SKM-1 (cell line): ENCODE results near the gene PINK1.
"Not testable (repeated sequence)": the region's sequence is repeated elsewhere in the genome, so short reads cannot be mapped to it uniquely, and the experiment has no call there.

ENCODE experiments used
- DNase-seq: peaks from one replicate; lab custom pipeline; 2025; ENCODE audit not compliant: unreplicated experiment; lab: John Stamatoyannopoulos, UW

The PINK1 gene

GRCh38 chr1:20633190-20634064, at the start of gene PINK1:
TSS of gene PINK1 (plus strand) at chr1:20633458. CDS start at chr1:20633549, 91 bp downstream.
- DNase-seq, result peak; percentile 40

DNA sequence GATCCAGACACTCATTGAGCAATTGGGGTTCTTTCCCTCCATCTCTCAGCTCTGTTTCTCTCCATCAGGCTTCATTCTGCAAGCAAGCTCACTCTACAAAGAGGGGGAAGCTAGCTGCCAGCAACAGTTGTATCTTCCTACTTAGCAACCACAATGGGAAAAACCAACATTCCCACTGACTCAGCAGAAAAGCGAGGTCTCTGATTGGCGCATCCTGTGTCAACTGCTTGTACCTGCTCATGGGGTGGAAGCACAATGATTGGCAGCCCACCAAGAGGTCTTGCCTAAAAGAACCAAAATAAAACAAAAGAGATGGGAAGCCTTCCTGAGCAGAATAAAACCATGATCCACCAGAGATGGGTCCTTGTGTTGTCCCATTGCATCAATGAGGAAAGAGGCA, 48.4 kb upstream of the PINK1 start:
- DNase-seq, result no peak

DNA sequence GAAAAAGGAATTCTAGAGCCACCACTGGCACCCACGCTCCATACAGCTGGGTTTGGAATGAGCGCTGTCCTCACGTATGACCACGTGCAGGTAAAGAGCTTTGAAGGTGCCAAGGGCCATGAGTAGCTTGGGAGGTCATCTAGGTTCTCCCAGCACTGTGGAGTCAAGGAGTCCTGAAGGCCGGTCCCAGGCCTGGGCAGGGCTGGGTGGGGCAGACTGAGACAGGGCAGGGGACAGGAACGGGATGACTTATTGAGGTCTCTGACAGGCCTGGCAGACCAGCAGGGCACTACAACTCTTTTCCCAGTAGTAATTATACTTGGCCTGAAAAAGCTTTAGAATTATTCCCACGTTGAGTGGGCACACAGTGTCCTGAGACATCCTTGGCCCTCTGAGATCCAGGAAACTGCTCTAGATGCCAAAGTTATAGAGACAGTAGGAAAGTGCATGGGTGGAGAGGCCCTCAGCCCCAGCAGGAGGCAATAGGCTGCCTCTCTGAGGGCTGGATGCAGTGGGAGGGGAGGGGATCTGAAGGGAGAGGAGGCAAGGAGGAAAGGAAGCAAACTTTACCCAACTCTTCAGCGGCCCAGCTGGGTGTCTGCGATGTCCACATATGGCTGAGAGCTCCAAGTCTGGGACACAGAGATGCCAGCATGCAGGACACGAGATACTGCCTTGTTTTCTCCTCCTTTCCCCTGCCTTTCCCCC, 46.2 kb upstream of the PINK1 start:
- DNase-seq, result no peak

DNA sequence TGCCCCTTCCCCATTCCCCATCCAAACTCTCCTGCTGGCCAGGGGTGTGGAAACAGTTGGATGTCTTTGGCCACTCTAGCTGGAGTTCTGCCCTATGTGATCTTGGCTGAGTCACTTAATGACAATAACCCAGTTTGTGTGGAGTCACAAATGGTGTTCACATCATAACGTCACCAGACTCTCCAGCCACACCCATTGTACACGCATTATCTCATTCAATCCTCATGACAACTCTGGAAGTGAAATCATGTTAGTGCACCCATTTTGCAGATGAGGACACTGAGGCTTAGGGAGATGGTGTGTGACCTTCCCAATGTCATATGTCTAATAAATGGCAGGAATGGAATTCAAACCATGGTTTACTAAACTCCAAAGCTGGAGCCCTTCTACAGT, 45.6 kb upstream of the PINK1 start:
- no peak for DNase-seq

DNA sequence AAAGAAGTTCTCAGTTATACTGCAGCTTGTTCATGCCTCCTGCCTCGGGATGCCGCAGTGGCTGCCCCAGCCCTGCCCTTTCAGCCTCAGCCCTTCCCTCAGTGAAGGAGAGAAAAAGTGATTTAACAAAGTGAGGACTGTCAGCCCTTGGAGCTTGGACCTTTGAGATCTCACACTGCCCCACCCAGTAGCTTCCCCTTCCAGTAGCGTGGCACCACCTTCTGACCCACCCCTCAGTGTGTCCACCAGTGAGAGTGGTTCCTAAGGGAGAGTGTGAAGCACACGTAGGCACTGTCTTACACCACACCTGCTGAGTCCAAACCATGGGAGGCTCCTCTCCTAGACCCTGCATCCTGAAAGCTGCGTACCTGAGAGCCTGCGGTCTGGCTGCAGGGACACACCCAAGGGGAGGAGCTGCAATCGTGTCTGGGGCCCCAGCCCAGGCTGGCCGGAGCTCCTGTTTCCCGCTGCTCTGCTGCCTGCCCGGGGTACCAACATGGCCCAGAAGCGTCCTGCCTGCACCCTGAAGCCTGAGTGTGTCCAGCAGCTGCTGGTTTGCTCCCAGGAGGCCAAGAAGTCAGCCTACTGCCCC, 44.5 kb upstream of the PINK1 start, which contains the start of gene CDA:
Gene CDA, plus strand, starts transcription at position 464 of the 592 bp plus-strand sequence. Its CDS starts 33 bp downstream, at position 497.
- DNase-seq, result no peak

DNA sequence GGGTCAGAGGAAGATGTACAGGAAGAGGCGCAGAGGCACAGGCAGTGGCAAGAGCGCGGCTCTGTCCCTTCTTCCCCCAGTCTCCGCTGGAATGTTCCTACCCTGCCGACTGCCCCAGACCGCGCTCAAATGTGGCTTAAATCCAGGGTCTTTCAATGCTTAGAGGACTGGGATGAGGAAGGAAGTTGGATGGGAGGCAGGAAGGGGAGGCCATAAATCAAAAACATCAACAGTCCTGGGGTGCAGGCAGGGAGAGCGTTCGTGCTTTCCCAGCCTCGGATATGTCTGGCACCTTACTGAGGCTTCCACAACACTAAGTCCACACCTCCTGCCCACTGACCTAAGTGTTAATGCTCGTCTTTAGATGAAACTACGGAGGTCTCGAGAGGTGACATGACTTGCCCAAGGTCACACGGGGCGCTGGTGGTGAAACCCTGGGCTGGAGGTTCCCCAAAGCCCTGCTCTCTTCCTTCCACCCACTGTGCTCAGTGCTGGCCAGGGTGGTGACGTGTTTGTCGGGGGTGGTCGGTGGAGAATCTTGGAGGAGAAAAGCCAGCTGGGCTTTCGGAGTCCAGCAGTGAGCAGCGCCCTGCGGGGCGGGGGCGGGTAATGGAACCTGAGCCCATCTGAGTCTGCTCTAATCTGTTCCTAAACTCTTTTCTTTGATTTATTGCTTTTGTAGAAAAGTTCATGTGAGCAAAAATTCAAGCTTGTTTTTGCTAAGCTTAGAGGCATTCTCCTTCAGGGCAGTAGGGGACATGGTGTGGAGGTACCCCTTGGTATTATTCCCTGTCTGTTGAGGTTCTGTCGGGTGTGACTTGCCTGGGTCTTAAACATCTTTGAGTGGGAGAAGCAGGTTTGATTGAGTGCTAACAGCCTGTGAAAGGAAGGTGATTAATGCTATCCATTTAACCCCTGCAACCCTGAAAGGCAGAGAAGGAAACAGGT, 43.7 kb upstream of the PINK1 start:
- peak; percentile 38 for DNase-seq

DNA sequence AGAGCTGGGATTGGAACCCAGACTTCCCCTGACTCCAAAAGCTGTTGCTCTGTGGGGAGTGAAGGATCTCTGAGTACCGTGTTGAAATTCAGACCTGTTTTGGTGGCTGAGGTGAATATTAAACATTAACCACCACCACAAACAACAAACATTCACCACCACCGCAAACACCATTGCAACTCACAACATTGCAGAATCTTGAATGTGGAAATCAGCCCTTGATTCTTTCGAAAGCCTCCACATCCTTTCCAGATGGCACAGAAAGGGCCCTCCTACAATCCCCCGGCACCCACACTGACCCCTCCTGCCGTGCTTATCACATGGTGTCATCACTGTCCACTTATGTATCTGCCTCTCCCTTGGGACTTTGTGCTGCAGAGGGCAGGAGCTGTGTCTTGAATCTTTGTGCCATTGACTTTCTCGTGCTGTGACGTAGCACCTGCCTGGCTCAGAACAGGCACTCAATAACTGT, 42.9 kb upstream of the PINK1 start:
- DNase-seq, result peak; percentile 78

- no peak for DNase-seq
These were observed 39.5 kb upstream of the PINK1 start for GRCh38 chr1:20593756-20594155.

- no peak for DNase-seq
These were observed 38.5 kb upstream of the PINK1 start for GRCh38 chr1:20594746-20595145.

DNA sequence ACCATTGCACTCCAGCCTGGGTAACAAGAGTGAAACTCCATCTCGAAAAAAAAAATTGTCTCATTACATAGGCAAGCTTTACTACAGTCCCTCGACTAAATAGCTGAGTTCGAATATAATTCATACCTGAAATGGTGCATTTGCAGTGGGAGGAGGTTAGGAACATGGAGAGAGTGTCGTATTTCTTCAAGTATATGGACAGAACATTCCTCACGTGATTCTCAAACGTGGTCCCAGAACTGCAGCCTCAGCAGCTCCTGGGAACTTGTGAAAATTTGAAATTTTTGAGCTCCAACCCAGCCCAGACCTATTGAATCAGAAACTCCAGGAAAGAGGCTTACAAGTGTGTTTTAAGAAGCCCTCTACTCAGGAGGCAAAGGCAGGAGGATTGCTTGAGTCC, 37.2 kb upstream of the PINK1 start:
- no peak for DNase-seq

- DNase-seq, result no peak
These were observed 35.6 kb upstream of the PINK1 start for GRCh38 chr1:20597650-20598049.

- DNase-seq, result no peak
These were observed 33.1 kb upstream of the PINK1 start for GRCh38 chr1:20600156-20600555.

DNA sequence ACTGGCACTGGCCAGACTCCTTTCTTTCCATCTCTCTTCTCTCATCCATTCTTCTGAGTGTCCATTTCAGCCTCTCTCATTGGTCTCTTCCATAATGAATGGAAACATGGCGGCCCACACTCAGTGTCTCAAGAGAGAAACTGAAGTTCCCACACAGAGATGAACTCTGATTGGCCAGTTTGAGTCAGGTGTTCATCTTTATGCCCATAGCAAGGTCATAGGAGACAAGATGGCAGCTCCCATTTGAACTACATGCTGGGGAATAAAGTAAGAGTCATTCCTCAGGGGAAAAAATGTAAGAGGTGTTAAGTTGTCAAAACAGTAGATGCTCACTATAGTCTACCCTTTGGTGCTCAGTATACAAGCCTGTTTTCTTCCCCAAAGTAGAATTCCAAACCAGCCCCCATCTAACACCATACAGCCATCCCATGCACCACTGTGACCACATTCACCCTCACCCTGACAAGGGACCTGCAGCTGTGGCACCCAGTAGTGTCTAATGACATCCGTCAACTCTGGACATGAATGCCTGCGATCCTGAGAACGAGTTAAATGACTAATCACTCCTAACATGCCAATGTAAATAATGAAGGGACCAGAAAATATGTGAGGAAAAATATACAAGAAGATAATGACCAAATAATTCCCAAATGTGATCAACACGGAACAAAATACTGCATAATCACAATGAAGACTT, 32.0 kb upstream of the PINK1 start:
- DNase-seq, result no peak

GRCh38 chr1:20602851-20603450, 30.3 kb upstream of the PINK1 start:
- no peak for DNase-seq

DNA sequence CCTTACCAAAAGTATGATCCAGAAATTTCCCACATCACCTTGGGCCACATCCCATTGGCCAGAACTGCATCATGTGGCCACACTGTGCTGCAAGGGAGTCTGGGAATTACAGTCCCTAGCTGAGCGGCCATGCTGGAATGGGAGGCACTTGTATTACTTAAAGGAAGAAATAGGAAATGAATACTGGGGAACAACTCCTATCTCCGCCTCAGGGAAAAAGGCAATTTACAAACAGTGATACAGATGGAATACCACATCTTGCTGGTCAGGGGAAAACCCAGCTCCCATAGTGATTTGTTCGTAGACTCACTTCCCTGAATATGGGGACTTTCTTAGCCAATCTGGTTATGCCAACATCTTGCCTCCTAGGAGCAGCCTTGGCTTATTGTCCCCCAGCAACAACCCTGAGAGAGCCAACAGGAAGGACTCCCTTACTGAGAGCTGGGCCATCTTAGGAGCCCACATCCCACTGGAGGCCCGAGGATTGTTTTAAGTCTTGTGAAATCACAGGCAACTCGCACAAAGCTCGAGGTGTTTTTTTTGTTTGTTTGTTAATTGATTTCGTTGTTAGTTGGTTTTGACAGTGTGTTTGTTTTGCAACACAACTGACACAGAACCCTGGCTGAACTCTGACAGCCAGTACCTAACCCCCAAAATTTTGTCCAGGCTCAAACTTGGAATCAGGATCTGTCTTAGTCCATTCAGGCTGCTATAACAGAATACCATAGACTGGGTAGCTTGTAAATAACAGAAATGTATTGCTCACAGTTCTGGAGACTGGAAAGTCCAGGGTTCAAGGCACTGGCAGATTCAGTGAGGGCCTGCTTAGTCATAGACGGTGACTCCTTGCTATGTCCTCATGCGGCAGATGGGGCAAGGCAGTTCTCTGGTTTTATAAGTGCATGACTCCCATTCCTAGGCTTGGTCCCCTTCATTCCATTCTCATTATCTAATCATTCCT, 29.5 kb upstream of the PINK1 start:
- no peak for DNase-seq

- DNase-seq, result peak; percentile 32
These were observed 28.6 kb upstream of the PINK1 start for GRCh38 chr1:20604678-20605077.

DNA sequence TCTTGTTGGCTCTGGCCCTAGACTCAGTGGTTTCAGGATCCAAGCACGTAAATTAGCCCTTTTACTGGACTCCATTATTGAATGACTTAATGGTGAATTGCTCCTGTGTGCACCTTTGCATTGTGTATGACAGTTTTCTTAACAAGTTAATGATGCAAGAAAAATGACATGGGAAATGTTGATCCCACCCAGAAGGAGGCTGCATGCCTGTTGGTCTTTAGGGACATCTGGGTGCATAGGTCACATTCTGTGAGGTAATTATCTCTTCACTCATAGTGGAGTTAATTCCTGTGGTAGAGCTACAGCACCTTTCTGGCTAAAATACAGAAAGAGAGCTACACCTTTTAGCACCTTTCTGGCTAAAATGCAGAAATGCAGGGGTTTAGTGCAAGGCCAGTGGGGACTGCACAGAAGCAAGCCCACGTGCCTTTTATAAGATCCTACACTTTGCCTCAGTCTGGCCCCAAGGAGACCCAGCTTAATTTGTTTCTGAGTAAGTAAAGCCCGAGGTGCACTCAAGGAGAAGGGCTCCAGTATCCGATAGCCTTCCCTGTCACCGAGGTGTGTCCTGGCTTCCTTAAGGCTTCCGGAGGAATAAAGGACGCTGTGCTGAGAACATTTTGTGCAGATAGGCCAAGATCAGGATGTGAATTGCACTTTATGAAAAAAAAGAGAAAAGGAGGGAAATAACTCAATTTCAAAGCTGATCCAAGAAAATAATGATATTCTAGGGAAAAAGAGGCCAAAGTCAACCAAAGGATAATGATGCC, 26.3 kb upstream of the PINK1 start:
- DNase-seq, result not testable (repeated sequence)

GRCh38 chr1:20609541-20609940, 23.7 kb upstream of the PINK1 start:
- DNase-seq, result no peak
